GM04504 (cell line): ENCODE results near the gene GARIN5B.

Experiments
- DNase-seq: peaks from one replicate; pipeline ENCODE4 v3.0.0-alpha.2; 2012; ENCODE audit warnings: low read depth

Gene GARIN5B

GRCh38 chr19:55322204-55322885, 40.7 kb downstream of the GARIN5B start:
- no peak for DNase-seq

DNA sequence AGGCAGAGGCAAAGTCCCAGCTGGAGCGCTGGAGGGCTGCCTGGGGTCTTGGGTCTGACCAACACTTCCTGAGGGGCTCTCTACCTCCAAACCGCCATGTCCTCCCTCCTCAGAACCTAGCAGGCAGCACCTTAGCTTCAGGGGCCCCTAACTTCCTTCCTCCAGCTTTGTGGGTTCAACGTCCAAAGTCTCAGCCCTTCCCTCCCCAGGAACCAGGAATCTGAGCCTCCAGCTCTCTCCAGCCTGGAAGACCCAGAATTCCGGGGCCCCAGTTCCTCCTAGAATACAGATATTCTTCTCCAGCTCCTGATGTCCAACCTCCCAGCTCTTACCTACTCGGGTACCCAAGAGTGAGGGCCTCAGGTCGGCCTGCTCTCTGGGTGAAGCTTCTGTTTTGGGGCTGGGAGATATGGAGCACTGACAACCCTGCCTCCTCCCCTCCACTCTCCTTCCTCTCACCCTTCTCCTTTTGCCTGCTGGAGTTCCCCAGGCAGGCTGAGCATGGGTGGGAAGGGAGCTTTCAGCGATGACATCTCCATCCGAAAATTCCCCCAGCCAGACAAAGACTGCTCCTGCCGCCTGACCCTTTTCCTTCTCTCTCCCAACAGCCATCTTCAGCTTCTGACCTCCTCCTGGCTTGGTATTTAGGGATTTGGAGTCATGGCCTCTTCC, 41.5 kb downstream of the GARIN5B start:
- DNase-seq = no peak

DNA sequence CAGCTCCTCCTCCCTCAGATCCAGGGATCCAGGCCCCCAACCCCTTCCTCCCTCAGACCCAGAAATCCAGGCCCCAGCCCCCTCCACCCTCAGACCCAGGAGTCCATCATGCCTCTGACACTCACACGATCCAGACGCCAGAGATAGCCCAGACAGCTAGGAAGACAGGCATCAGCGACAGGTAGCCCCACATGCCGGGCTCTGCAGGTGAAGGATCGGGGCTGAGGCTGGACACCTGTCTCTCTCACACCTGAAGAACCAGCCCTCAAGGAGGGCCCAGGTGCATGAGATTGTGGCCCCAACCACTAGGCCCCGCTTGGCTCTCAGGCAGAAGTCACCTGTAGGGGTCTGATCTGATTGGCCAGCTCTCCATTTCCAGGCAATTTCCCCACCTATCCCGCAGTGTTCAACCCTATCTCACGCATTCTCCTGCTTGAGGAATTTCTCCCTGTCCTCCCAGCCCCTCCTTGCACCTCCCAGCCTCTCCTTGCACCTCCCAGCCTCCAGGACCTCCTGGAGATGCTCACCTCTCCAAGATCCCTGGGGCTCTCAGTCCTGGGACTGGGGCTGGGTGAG, 42.1 kb downstream of the GARIN5B start:
- no peak for DNase-seq

- DNase-seq = no peak
Measured at GRCh38 chr19:55319785-55320184, 43.3 kb downstream of the GARIN5B start.

- no peak for DNase-seq
Measured at GRCh38 chr19:55316646-55317045, 46.4 kb downstream of the GARIN5B start.

- DNase-seq = no peak
Measured at GRCh38 chr19:55315956-55316525, 47.0 kb downstream of the GARIN5B start.

DNA sequence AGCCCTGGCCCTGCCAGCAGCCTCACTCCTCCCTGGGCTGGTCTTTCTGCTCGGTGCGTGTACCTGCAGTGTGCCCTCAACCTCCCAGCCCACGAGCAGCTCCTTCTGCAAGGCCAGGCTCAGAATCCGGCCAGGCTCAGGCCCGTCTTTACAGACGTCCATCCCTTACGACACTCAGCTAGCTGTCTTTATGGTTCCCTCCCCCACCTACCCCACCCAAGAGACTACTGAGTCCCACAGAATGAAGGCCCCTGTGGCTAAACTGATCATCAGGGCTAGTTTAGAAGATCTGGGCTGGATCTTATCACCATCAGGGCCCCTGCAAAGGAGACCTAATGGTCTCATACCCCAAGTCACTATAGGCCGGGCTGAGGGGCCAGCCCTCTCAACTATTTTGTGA, 48.7 kb downstream of the GARIN5B start:
- no peak for DNase-seq

DNA sequence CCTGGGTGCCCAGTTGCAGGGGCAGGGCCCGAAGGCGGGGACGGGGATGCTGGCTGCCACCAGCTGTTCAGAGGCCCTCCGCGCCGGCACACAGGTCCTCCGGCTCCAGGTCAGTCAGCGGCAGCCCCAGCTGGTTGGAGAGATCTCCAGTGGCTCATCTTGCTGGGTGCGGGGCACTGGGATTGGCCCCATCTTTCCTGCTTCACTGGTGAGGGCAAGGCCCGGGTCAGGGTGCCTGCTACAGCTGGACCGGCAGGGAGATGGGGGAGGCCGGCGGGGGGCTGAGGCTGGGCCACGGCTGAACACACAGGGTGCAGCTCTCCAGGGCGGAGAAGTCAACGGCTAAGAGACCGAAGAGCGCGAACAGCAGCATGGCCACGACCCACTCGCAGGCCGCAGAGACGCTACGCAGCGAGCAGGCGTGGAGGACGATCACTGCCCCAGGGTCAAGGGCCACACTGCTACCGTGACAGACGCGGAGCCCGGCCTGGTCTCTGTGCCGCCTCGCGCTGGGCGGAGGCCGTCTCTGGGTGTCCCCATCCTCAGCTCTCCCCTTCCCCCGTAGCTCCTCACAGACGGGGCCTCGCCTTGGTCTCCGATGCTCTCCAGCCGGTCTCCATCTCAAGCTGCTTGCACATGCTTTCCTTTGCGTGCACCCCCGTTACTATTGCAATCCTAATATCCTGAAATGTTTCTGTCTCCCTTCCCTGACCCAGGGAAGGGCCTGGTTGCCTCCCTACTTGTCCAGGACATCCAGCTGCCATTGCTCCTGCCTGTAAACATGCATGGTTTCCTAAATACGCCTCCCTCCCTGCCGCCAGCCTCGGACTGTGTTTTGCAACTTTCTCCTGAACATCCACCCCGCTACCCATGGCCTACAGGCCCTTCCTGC, 50.2 kb downstream of the GARIN5B start:
- DNase-seq = no peak

GRCh38 chr19:55311797-55312196, 51.3 kb downstream of the GARIN5B start:
- DNase-seq = no peak

DNA sequence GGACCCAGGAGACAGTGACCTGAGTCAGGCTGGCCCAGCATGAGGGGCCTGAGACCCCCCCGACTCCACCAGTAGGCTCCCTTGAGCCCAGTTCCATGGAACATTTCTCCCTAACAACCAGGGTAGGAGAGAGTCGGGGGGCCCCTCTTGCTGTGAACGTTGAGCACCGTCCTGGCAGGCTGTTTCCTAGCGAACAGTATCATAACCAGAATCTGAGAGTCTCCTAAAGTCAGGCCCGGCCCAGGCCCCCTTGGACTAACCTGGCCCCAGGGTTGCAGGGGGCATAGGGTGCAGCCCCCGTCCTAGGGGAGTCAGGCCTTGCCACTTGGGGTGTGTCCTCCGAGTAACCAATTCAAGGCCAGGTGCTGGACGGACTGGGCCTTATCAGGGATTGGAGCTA, 51.7 kb downstream of the GARIN5B start:
- no peak for DNase-seq

DNA sequence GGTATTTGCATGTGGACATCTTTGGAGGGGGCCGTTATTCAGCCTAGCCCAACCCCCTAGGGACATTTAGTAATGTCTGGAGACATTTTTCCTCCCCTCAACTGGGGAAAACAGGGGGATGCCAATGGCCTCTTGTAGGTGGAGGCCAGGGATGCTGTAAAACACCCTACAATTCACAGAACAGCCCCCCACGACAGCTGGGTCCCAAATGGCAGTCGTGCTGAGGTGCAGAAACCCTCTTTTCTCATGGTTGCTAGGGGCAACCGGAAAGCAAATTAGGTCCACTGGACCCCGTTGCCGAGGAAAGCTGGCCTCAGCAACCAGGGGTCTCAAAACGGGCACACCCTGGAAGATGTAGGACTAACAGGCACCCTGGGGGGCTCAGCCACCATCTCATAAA, 52.6 kb downstream of the GARIN5B start:
- DNase-seq = no peak

DNA sequence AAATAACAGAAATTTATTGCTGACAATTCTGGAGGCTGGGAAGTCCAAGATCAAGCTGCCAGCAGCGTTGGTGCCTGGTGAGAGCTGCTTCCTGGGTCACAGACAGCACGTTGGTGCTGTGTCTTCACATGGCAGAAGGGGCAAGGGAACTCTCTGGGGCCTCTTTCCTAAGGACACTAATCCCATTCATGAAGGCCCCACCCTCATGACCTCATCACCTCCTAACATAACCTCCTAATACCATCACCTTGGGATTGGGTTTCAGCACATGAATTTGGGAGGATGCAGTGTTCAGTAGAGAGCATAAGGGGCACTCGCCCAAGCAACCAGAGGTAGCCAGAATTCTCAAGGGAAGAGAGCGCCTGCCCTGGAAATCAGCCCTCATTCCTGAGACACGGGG, 53.6 kb downstream of the GARIN5B start:
- DNase-seq = no peak

DNA sequence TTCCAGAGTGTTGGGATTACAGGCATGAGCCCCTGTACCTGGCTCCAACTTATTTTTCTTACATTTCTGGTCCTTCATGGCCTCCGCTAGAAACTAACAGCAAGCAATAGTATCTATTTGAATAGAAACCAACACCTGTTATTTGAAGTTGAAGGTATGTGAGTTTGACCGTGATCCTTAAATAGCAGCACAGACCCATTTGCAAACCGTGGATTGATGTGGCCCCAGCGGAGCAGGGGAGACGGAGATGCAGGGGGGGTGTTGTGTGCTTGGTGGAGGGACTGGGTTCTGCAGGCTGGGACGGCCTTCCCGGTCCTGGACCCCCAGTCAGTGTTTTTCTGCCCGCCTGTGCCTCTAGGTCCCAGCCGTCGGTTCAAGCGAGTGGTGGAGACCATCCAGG, 54.8 kb downstream of the GARIN5B start:
- DNase-seq = no peak

DNA sequence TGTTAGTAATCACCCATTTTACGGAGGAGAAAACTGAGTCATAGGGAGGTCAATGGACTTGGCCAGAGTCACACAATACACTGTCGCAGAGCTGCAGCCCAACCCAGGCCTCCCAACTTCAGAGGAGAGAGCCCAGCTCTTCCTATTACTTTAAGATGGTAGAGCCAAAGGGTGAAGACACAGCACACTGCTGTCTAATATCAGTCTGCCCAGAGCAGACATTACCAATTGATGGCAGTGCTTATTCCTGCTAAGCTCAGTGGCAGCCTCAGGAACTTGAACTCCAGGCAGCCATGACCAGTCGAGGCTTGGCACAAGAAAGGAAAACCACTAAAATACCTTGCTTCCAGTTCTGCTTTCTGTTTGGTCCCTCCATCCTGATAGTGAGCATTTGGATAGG, 56.3 kb downstream of the GARIN5B start:
- DNase-seq = no peak

- no peak for DNase-seq
Measured at GRCh38 chr19:55305983-55306562, 57.0 kb downstream of the GARIN5B start.

DNA sequence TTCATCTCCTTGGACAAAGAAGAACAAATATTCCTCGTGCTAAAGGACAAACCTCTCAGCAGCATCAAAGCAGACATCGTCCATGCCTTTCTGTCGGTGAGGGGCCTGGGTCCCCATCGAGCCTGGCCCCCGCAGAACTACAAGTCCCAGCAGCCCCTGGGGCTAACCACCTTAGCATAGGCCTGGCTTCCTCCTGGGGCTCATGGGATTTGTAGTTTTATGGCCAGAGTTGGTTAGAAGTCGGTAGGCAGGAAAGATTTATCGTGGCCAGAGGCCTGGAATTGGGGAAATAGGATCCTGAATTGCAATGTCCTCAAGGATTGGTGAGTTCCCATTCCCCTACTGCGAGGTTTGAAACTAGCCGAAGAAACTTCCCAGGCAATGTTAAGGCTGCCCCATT, 57.6 kb downstream of the GARIN5B start:
- no peak for DNase-seq

DNA sequence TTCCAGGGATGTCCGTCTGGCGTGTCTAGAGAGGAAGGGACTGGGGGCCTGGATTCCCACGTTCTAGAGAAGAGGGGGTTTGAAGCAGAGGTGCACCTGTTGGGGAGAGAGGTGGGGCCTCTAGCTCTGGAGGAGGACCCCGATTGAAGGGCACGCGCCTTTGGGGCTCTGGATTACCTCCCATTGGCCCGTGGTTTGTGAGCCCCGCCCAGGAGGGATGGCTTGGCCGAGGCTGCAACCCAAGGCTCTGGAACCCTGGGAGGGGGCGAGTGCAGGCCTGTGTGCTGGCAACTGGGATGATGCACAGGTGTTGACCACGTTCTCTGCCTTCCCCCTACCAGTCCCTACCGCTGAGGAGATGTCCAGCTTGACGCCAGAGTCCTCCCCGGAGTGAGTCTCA, 58.1 kb downstream of the GARIN5B start:
- no peak for DNase-seq
